Stimulated activated CD8-positive, alpha-beta memory T cell treated with anti-CD3 and anti-CD28 coated beads, Interleukin-12 subunit alpha, Interleukin-12 subunit beta, amount 100 ng/mL, for 1 hour (primary cell): ENCODE results near the gene NKD1.

Experiments used
- DNase-seq: peaks from one replicate; pipeline ENCODE4 v3.0.0-alpha.2; 2020; ENCODE audit warnings: low read depth

Gene NKD1

GRCh38 chr16:50631249-50631984 lies 83.2 kb downstream of the NKD1 start:
- no peak for DNase-seq

- no peak for DNase-seq
These were observed 83.9 kb downstream of the NKD1 start for GRCh38 chr16:50631985-50632576.

DNA sequence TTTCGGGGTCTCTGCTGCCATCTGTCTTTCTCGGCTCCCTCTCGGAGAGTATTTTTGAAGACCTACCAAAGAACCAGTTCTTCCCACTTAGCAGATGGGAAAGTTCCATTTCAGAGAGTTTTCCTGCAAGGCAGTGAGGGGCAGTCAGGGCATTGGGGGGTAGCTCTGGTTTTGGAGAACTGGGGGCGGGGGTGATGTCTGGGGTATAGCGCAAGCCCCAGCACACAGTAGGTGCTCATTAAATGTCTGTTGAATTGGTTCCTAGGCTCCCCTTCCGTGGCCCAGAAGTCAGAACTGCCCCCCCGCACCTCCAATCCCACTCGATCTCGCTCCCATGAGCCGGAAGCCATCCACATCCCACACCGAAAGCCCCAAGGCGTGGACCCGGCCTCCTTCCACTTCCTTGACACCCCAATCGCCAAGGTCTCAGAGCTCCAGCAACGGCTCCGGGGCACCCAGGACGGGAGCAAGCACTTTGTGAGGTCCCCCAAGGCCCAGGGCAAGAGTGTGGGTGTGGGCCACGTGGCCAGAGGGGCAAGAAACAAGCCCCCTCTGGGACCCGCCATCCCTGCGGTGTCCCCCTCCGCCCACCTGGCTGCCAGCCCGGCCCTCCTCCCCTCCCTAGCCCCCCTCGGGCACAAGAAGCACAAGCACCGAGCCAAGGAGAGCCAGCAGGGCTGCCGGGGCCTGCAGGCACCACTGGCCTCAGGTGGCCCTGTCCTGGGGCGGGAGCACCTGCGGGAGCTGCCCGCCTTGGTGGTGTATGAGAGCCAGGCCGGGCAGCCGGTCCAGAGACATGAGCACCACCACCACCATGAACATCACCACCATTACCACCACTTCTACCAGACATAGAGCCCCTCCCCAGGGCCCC lies 85.0 kb downstream of the NKD1 start:
- no peak for DNase-seq

DNA sequence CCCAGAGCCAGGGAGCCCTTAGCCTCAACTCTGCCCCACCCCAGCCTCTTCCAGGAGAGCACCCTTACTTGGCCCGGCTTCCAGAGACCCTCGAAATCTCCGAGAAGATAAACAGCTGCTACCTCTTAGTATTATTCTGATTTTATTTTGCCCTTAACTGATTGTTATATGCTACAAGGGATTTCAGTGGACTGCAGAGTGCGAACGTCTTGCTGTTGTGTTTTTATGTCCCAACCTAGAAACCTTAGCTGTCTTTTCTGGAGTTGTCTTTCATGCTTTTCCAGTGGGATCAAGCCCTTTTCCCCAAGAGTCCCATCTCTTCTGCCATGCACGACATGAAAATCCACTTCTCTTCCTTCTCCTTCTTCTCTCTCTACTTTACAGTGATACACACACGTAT lies 85.9 kb downstream of the NKD1 start:
- no peak for DNase-seq

DNA sequence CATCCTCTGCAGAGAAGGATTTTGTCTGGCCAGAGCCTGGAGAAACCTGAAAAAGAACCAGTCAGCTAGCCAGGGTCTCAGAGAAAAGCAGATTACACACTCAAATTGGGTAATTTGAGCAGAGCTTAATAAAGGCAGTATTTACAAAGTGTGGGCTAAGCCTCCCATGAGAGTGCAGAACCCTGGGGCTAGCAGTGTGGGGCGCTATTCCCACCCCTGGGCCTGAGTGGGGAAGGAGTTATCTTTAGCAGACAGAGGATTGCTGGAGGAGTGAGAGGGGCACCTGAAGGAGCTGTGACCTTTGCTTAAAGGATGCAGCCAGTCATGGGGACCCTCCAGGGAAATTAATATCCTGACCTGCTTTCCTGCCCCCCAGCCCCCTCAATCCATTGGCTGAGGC lies 86.8 kb downstream of the NKD1 start:
- DNase-seq: no peak

DNA sequence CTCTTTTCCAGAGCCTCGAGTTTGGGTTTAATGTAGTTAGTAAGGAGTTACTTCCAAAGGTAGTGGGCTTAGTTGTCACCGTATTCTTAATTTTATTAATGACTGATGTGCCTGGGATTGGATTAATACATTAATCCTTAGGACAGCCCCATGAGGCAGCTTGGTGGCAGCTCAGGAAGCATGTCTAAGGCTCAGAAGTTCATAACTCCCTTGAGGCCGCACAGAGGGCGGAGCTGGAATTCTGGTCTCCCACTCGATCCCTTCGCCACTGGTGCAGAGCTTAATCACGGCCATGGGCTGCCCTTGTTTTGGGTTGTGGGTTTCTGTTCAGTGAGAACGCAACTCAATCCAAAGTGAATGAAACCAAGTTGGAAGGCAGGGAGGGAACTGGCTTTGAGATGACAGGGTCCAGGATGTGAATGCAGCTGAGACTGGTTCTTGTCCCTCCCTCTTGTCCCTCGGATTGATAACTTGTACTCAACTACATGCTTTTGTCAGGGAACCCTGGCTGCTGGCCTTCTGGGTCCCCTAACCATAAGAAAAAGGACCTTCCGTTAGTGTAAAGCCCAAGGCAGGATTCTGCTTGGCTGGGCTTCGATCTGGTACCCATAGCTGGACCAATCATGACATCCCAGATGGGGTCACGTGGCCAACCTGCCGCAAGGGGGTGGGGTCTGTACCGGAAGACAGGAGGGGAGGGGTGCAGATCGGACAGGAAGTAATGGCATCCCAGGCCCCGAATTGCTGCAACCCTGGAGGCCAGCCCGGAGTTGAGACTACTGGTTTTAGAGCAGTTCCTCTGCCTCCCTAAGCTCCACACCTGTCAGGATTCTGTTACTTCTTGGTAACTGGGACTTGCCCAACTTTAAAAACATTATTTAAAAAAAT lies 87.6 kb downstream of the NKD1 start:
- no peak for DNase-seq

DNA sequence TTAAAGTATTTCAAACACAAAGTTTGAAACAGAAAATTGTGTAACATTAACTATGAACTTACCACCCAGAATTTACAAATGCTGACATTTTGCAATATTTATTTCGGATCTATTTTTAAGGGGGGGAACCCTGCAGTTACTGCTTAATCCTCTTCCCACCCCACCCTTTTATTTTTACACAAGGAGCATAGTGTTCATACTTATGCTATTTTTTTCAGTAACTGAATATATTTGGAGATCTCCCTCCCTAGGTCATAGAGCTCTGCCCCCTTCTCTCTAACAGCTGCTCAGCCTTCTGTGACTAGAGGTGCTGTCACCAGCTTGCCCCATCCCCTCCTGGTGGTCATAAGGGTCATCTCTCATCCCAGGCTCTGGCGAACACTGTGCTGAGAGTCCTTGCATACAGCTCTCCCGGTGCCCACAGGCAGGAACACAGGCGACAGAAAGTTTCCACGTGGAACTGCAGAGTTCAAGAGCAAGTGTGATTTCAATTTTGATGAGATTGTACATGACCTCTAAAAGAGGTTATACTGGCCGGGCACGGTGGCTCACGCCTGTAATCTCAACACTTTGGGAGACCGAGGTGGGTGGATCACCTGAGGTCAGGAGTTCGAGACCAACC lies 88.7 kb downstream of the NKD1 start:
- DNase-seq: no peak

- no peak for DNase-seq
These were observed 89.8 kb downstream of the NKD1 start for GRCh38 chr16:50637716-50638602.

- no peak for DNase-seq
These were observed 90.8 kb downstream of the NKD1 start for GRCh38 chr16:50638816-50639670.

GRCh38 chr16:50640391-50640790 lies 92.2 kb downstream of the NKD1 start:
- DNase-seq: no peak

DNA sequence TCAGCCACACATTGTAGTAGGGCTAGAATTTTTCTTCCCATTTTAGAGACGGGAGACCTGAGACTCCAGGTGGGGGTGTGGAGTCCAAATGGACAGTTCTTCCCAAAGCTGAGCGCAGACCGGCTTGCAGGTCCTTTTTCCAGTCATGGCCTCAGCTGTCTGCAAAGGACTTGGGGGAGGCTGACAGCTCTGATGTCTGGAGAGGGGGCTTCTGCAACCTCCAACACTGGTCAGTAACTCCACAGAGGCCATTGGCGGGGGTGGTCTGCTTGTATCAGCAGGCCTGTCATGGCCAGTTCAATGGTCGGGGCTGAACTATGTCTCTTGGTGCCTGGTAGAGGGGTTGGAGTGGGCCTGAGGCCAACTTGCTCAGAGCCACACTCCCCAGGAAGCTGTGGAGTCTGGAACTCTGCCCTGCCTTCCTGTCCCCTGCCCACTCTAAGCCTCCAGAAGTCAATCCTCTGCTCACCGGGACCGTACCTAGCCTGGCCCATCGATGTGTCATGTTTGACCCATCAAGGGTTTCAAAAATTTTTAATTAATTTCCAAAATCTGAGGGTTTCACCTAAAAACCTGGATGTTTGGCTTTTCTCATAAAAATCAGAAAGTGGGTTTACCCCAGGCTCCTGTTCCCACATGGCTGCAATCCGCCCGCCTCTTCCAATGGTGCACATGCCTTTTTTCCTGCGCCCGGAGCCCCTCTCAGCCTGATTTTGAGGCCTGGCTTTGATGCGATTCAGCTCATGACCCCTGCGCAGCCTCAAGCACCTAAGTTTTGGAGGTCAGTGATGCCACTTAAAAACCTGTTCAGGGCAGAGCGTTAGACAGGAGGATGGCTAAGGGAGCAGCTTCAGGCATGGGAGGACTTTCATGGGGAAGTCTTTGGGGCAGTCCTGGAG lies 93.0 kb downstream of the NKD1 start:
- DNase-seq: no peak

- no peak for DNase-seq
These were observed 93.6 kb downstream of the NKD1 start for GRCh38 chr16:50641818-50642187.

DNA sequence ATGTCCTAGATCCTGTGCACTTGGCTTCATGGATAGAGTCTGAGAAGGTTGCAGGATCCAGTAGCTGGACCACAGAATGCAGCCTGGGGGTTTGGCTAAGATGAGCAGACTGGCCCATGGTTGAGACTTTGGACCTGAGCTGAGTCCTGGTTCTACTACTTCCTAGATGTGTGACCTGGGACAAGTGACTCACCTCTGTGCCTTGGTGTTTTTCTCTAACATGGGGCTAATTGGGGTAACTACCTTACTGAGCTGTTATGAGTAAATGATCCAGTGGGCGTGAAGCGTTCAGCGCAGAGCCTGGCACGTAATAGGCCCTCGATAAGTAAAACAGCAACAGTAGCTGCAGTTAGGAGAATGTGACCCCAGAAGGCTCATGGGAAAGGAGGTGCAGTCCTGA lies 94.2 kb downstream of the NKD1 start:
- no peak for DNase-seq

GRCh38 chr16:50643192-50643591 lies 95.0 kb downstream of the NKD1 start:
- no peak for DNase-seq

DNA sequence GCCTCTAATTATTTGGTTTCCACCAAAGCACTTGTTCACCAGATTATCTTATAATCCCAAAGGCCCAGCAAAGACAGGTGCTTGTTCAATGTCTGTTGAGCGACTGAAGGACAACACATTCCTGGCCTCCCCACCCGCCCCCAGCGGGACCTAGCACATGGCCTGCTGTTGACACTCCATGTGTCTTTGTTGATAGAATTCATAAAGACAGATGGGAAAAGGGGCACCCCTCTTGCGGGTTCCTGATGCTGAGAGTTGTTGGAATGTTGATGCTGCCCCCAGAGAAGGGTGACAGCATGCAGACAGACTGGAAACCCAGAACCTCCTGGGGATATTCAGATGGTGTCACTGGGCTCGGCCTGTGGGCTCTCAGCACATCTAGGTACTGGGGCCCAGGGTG lies 96.0 kb downstream of the NKD1 start:
- no peak for DNase-seq

DNA sequence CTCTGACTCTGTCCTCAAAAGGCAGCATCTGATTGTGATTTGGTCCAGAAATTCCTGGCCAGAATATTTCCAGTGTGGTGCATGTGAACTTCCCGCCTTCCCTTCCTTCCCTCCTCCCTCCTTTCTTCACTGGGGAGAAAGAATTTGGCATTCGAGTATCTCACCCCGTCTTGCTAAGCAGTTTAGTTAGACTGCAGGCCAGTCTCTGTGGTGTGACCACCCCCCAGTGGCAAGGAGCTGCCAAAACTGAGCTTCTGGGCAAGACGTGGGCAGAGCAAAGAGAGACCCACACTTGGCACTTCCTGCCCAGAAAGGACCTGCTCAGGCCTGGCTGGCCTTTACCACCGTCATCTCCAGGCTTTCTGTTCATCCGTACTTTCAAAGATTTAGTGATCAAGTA lies 96.5 kb downstream of the NKD1 start:
- DNase-seq: no peak

DNA sequence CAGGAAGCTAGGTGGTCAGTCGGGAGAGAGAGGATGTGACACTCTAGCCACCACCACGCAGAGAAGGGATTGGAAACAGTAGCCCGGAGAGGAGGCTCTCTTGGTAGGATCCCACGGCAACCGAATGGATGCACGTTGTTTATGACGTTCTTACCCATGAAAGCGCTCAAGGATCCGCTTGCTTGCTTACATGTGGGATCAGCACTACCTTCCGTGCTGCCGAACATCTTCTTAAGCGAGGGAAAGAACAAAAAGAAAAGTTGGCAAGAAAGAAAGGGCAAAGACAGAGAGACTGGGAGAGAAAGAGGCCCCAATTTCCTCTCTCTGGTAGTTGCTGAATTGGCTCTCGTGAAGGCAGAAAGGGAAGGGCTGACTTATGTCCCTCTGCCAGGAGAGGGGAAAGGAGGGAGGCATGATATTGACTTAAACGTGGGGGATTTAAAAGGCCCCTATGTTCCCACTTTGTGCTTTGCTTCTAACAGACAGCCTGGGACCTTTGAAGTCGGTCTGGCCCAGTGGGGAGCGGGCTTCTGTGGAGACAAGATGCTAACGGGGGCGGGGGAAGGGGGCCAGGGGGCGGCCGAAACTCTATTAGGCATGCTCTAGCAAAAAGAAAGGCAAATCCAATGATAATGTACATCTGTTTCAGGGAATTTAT lies 97.5 kb downstream of the NKD1 start:
- no peak for DNase-seq

DNA sequence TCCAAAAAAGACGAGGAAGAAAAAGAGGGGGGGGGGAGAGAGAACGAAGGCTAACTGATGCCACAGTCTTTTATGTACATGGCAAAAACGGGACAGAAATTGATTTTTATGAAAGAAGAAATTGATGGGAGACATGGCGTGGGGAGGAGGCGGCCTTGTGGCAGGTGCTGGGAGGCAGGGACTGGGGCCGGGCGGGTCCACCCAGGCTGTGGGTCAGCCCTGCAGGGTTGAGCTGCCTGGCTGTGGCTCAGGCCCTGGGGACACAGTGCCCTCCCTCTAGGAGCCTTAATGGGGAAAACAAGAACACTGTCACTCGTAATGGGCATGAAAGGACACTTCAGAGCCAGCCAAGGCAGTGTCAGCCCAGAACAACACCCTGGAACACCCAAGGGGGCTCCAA lies 98.1 kb downstream of the NKD1 start:
- no peak for DNase-seq
